ENCODE measurements around the gene MAGEA9B. TPM values are rescaled to one million over a fixed set of nuclear protein-coding genes. Genes with fewer than 3 reads are reported as not detected.
"Not testable (repeated sequence)": the region's sequence is repeated elsewhere in the genome, so short reads cannot be mapped to it uniquely, and the experiment has no call there.

MAGEA9B gene
- total RNA-seq, 1 experiment from 2014 or later: not detected

DNA sequence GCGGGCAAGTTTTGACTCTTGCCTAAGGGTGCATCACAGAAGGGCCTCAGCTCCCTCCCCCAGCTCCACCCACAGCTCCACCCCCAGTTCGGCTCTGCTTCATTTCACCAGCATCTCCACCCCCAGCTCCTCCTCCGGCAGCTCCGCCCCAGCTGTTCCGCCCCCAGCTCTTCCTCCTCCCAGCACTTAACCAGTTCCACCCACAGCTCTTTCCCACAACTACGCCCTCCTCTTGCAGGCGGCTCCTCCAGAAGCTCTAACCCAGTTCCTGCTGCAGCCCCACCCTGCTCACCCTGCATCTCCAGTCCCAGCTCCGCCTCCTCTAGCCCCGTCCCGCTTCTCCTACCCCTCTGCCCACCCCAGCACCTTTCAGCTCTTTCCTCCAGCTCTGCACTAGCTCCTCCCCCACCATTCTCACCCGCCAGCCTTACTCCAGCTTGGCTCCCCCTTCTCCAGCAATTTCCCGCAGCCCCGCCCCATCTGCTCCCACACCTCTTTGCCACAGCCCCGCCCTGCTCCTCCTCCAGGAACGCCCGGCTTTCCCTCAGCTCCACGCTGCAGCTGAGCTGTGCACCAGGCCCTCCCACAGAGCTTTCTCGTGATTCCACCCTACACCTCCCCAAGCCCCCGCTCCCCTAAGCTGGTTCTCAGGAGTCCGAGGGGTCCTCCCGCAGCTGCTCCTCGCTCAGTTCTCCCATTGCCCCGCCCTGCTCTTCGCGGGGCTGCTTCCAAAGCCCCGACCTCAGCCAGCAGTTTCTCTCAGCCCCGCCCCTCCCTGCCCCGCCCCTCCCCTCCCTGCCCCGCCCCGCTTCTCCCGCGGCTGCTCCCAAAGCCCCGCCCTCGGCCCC lies 47.8 kb downstream of the MAGEA9B start:
- no peak overlapping the region for H3K4ac ChIP-seq (ENCODE audit: low read depth, low read length)
- no peak overlapping the region for H3K23ac ChIP-seq (ENCODE audit: insufficient read length, low read depth, low read length)
- peak overlapping the region; percentile 56; the same call in 1 of the 2 replicates for H3K14ac ChIP-seq (ENCODE audit: insufficient read depth, low read length)
- no peaks in the 10 kb centered on the region; the same call in 1 of the 2 replicates for H3K27me3 Mint-ChIP-seq (ENCODE audit: low read depth)
- H3K56ac ChIP-seq (ENCODE audit: insufficient read length, low read depth, low read length): no peak overlapping the region
- no peak overlapping the region for H2BK5ac ChIP-seq (ENCODE audit: insufficient read length, low read length)
- TF ChIP-seq, protein P1, sequence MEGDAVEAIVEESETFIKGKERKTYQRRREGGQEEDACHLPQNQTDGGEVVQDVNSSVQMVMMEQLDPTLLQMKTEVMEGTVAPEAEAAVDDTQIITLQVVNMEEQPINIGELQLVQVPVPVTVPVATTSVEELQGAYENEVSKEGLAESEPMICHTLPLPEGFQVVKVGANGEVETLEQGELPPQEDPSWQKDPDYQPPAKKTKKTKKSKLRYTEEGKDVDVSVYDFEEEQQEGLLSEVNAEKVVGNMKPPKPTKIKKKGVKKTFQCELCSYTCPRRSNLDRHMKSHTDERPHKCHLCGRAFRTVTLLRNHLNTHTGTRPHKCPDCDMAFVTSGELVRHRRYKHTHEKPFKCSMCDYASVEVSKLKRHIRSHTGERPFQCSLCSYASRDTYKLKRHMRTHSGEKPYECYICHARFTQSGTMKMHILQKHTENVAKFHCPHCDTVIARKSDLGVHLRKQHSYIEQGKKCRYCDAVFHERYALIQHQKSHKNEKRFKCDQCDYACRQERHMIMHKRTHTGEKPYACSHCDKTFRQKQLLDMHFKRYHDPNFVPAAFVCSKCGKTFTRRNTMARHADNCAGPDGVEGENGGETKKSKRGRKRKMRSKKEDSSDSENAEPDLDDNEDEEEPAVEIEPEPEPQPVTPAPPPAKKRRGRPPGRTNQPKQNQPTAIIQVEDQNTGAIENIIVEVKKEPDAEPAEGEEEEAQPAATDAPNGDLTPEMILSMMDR (conservative IDR thresholded peaks at IDR 0.05): no peak
- H3K27ac ChIP-seq (ENCODE audit: insufficient read length, low read depth, low read length): no peak overlapping the region
- H3K23me2 ChIP-seq (ENCODE audit: insufficient read length, low read depth, low read length, poor library complexity, severe bottlenecking): peaks cover 3% of the 10 kb centered on the region
- peaks cover 0 to 24% of the 10 kb centered on the region in 2 experiments; a peak in 3 of 4 replicates for H3K4me1 Mint-ChIP-seq
- H3K4me1 ChIP-seq (ENCODE audit: insufficient read depth, low read length): no peaks in the 10 kb centered on the region; the same call in 1 of the 2 replicates
- no peak overlapping the region for H3T11ph ChIP-seq (ENCODE audit: low read length)
- peak overlapping the region; percentile 75 for H3K18ac ChIP-seq (ENCODE audit: insufficient read length, low read depth, low read length)
- H3K9ac ChIP-seq (ENCODE audit: extremely low read depth, insufficient read length, low read length): no peak overlapping the region
- WGBS (ENCODE audit: extremely low coverage, insufficient read length, low lambda C conversion rate): no CpG with 5 or more reads among the region's 34 CpGs
- no peaks in the 10 kb centered on the region for H3K79me2 ChIP-seq (ENCODE audit: insufficient read depth, low read length)
- peaks cover 8% of the 10 kb centered on the region for H3K9me3 ChIP-seq (ENCODE audit: control insufficient read depth, low read depth, low read length)
- no peaks in the 10 kb centered on the region for H3K27me3 ChIP-seq (ENCODE audit: insufficient read depth, low read length)
- H2AK5ac ChIP-seq (ENCODE audit: insufficient read length, low read length): no peak overlapping the region
- H4K8ac ChIP-seq (replicated peaks; ENCODE audit: insufficient read length, low read depth, low read length): no peak overlapping the region
- H4K20me1 ChIP-seq (ENCODE audit: control insufficient read depth, insufficient read depth, insufficient read length): no peaks in the 10 kb centered on the region
- no peak overlapping the region for H2BK120ac ChIP-seq (ENCODE audit: low read depth, low read length, poor library complexity, severe bottlenecking)
- DNase-seq: peak; percentile 94
- no peak overlapping the region for H2BK20ac ChIP-seq (ENCODE audit: low read depth, low read length, poor library complexity, severe bottlenecking)
- peak overlapping the region; percentile 83 to 89 for H3K4me3 Mint-ChIP-seq
- peaks cover 0 to 11% (median 2%) of the 10 kb centered on the region in 3 experiments; a peak in 4 of 7 replicates for H3K36me3 Mint-ChIP-seq (ENCODE audit: insufficient read depth in 1 of 3, low read depth in 3 of 3)
- H2BK15ac ChIP-seq (ENCODE audit: low read depth, low read length): no peak overlapping the region
- H4K5ac ChIP-seq (ENCODE audit: insufficient read length, low read depth, low read length): no peak overlapping the region
- no peak overlapping the region for H2AFZ ChIP-seq (ENCODE audit: low read length)
- H3K79me1 ChIP-seq (ENCODE audit: insufficient read depth, low read depth, low read length, poor library complexity, severe bottlenecking): no peaks in the 10 kb centered on the region
- H3K27ac Mint-ChIP-seq: peak overlapping the region; percentile 91 to 93 (median 92); a peak in 5 of 7 replicates
- H3K9me3 Mint-ChIP-seq: peaks cover 43 to 51% of the 10 kb centered on the region in 2 experiments
- H2BK12ac ChIP-seq (ENCODE audit: insufficient read length, low read depth, low read length): no peak overlapping the region
- no peak overlapping the region for H4K91ac ChIP-seq (ENCODE audit: insufficient read length, low read depth, low read length)
- H3K4me2 ChIP-seq (ENCODE audit: insufficient read depth, insufficient read length, low read length): peak overlapping the region; percentile 76

DNA sequence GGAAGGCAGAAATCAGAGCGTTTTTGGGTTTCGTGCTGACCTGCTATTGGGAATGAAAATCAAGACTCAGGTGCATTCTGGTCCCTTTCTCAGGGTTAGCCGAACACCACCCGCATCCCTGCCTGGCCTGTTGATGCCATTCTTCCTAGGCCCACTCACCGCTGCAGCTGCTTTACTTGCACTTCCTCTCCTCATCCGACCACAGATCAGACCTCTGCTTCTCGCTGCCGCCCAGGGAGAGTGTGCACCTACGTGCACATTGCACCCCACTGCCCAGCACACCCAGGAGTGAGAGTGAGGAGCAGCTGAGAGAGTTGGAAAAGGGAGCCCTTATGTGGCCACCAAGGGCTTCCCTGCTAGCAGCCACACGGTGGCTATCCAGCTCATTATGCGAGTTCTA lies 49.8 kb downstream of the MAGEA9B start:
- not testable (repeated sequence) for H3K4me3 Mint-ChIP-seq; H3K23me2 ChIP-seq (ENCODE audit: insufficient read length, low read depth, low read length, poor library complexity, severe bottlenecking); H2AK5ac ChIP-seq (ENCODE audit: insufficient read length, low read length); H3K4me2 ChIP-seq (ENCODE audit: insufficient read depth, insufficient read length, low read length); H2BK12ac ChIP-seq (ENCODE audit: insufficient read length, low read depth, low read length); H3K4me1 ChIP-seq (ENCODE audit: insufficient read depth, low read length); H3K56ac ChIP-seq (ENCODE audit: insufficient read length, low read depth, low read length); H4K5ac ChIP-seq (ENCODE audit: insufficient read length, low read depth, low read length); H3K14ac ChIP-seq (ENCODE audit: insufficient read depth, low read length); H3K9ac ChIP-seq (ENCODE audit: extremely low read depth, insufficient read length, low read length); H3K9me3 ChIP-seq (ENCODE audit: control insufficient read depth, low read depth, low read length); DNase-seq; H3K18ac ChIP-seq (ENCODE audit: insufficient read length, low read depth, low read length); H4K91ac ChIP-seq (ENCODE audit: insufficient read length, low read depth, low read length); H3K79me2 ChIP-seq (ENCODE audit: insufficient read depth, low read length); H3K79me1 ChIP-seq (ENCODE audit: insufficient read depth, low read depth, low read length, poor library complexity, severe bottlenecking); H2BK15ac ChIP-seq (ENCODE audit: low read depth, low read length); H3T11ph ChIP-seq (ENCODE audit: low read length); H4K8ac ChIP-seq (replicated peaks; ENCODE audit: insufficient read length, low read depth, low read length); H3K23ac ChIP-seq (ENCODE audit: insufficient read length, low read depth, low read length); H3K4ac ChIP-seq (ENCODE audit: low read depth, low read length); H3K27me3 ChIP-seq (ENCODE audit: insufficient read depth, low read length); H3K27ac ChIP-seq (ENCODE audit: insufficient read length, low read depth, low read length); H3K27ac Mint-ChIP-seq; H3K27me3 Mint-ChIP-seq (ENCODE audit: low read depth); H2BK5ac ChIP-seq (ENCODE audit: insufficient read length, low read length); H4K20me1 ChIP-seq (ENCODE audit: control insufficient read depth, insufficient read depth, insufficient read length); H2BK20ac ChIP-seq (ENCODE audit: low read depth, low read length, poor library complexity, severe bottlenecking); H2AFZ ChIP-seq (ENCODE audit: low read length); H2BK120ac ChIP-seq (ENCODE audit: low read depth, low read length, poor library complexity, severe bottlenecking)
- no CpG with 5 or more reads among the region's 11 CpGs for WGBS (ENCODE audit: extremely low coverage, insufficient read length, low lambda C conversion rate)
- H3K4me1 Mint-ChIP-seq: peaks cover 0 to 24% of the 10 kb centered on the region in 2 experiments; a peak in 3 of 4 replicates
- H3K36me3 Mint-ChIP-seq (ENCODE audit: insufficient read depth in 1 of 3, low read depth in 3 of 3): peaks cover 2 to 13% (median 6%) of the 10 kb centered on the region in 3 experiments; a peak in 5 of 7 replicates
- H3K9me3 Mint-ChIP-seq: peaks cover 49 to 58% of the 10 kb centered on the region in 2 experiments
